ENCODE measurements around the gene CDKN2D.

CDKN2D gene

GRCh38 chr19:10517361-10517759 lies 51.4 kb downstream of the CDKN2D start, which contains the start of gene S1PR5:
S1PR5 (minus strand) TSS chr19:10517447; CDS start chr19:10515011, 2,436 bp downstream.
- peak within 1 kb of the TSS; percentile 16 to 52 for H3K4me3 ChIP-seq (ENCODE audit: low read depth in 1 of 2, low read length in 2 of 2)
- H3K27me3 ChIP-seq (ENCODE audit: low read depth, low read length) = peaks cover 57% of the 10 kb centered on the region
- no peaks in the 10 kb centered on the region for H3K9me3 ChIP-seq (ENCODE audit: control insufficient read depth in 1 of 2, low read length in 2 of 2)
- no peaks in the 10 kb centered on the region for H3K36me3 ChIP-seq (ENCODE audit: control insufficient read depth in 1 of 2, insufficient read depth in 2 of 2, low read length in 2 of 2)
- H3K27ac ChIP-seq (ENCODE audit: low read length) = no peak within 1 kb of the TSS
- H3K4me1 ChIP-seq (ENCODE audit: control insufficient read depth in 1 of 2, insufficient read depth in 2 of 2, low read length in 2 of 2) = peaks cover 0 to 30% of the 10 kb centered on the region in 2 donors

DNA sequence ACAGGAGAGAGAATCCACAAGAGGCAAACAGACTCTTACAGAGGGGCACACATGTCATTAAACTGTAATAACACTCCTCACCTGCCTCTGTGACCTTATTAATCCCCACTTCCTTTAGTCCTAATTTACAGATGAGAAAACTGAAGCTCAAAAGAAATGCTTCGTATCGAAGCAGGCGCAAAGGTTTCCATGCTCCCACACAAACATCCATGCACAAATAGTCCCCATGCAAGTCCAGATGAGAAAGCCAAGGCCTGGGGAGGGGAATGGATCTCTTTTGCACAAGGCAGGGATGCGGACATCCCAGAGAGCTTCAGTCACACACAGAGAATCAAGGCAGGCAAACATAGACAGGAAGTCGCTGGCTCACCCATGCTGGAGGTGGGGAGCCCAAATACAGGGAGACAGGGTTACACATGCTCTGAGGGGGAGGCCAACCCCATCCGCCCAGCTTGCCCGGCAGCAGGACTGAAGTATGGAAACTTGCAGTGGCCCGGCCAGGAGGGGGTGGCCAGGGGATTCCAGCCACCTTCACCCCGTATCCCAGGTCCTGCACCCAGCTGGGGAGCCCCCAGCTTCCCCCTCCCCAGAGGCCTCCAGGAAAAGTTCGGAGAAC lies 52.0 kb downstream of the CDKN2D start:
- H3K27ac ChIP-seq (ENCODE audit: low read length) = no peak overlapping the region
- H3K4me1 ChIP-seq (ENCODE audit: control insufficient read depth in 1 of 2, insufficient read depth in 2 of 2, low read length in 2 of 2) = peaks cover 0 to 30% of the 10 kb centered on the region in 2 donors
- H3K36me3 ChIP-seq (ENCODE audit: control insufficient read depth in 1 of 2, insufficient read depth in 2 of 2, low read length in 2 of 2) = no peaks in the 10 kb centered on the region
- no peaks in the 10 kb centered on the region for H3K9me3 ChIP-seq (ENCODE audit: control insufficient read depth in 1 of 2, low read length in 2 of 2)
- H3K27me3 ChIP-seq (ENCODE audit: low read depth, low read length) = peaks cover 57% of the 10 kb centered on the region
- H3K4me3 ChIP-seq (ENCODE audit: low read depth in 1 of 2, low read length in 2 of 2) = peak overlapping the region in 1 of 2 donors; percentile 52
